SK-N-MC (cell line): ENCODE data around the gene CCDC68.

Experiments used
- EZH2 ChIP-seq: fragments of 200-600 bp; sonication (generic); IDR thresholded peaks from one replicate; pipeline ENCODE4 v1.6.1; 2017; ENCODE audit warnings: antibody characterized with exemption
- POLR2AphosphoS5 ChIP-seq: IDR thresholded peaks from 2 replicates; pipeline ENCODE4 v1.6.1; 2012; ENCODE audit warnings: mild to moderate bottlenecking, low read depth, low read length, borderline replicate concordance

DNA sequence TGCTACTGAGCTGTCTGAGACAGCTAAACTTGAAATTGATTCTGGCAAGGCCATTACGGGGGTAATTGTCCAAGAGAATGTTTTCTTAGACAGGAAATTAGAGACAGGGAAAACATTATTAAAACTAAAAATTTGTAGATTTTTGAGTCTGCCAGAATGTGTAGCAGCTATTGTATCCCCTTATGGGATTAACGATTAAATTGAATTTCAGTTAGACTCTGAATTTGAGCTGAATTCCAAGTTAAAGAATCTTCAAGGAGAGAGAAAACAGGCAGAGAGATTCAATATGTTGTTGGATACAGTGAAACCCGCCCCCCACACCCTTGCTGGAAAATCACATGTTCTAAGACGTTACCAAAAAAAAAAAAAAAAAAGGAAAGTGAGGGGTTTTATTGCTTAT is 32.7 kb upstream of the CCDC68 start:
- TF ChIP-seq POLR2AphosphoS5: no peak
- no peak for TF ChIP-seq EZH2
